Left ventricle myocardium inferior (tissue), 1 donor: ENCODE measurements around the gene INPP5J. TPM values are rescaled to one million over a fixed set of nuclear protein-coding genes. Genes with fewer than 3 reads are reported as not detected.

ENCODE experiments used
- DNase-seq: peaks from one replicate; pipeline ENCODE4 v3.0.0-alpha.2; 2020
- H3K27ac ChIP-seq: fragments of 200-600 bp; replicated peaks from 2 replicates; pipeline ENCODE4 v1.8.0; 2021
- H3K27me3 ChIP-seq: fragments of 200-600 bp; 2 replicates; pipeline ENCODE4 v1.8.0; 2021; ENCODE audit warnings: low read depth
- H3K36me3 ChIP-seq: fragments of 200-600 bp; 2 replicates; pipeline ENCODE4 v1.8.0; 2021
- H3K4me1 ChIP-seq: fragments of 200-600 bp; 2 replicates; pipeline ENCODE4 v1.8.0; 2021
- H3K4me3 ChIP-seq: fragments of 200-600 bp; 2 replicates; pipeline ENCODE4 v1.8.0; 2021; ENCODE audit warnings: mild to moderate bottlenecking, moderate library complexity
- H3K9me3 ChIP-seq: fragments of 200-600 bp; replicated peaks from 2 replicates; pipeline ENCODE4 v1.8.0; 2021
- intact Hi-C: fragments of 100-400 bp; cut with micrococcal nuclease; formaldehyde crosslinking; loops from one replicate; pipeline ENCODE4 v1.11.0; 2022
- total RNA-seq: library from RNA; stranded (reverse); fragmentation: NEBNext Ultra II Directional; extraction: Animal tissue kit (Norgen Biotek cat#: 25700); gene quantifications from one replicate; pipeline ENCODE4 v1.2.1, GENCODE V29; 2021
- TF ChIP-seq, protein P1 (sequence below): fragments of 200-600 bp; IDR thresholded peaks from 2 replicates; pipeline ENCODE4 v1.8.0; 2021; ENCODE audit warnings: antibody characterized with exemption, mild to moderate bottlenecking, borderline replicate concordance
- donor health status: DM: no; HTN: yes; CAD: no; lungs with severe emphysema.

Gene INPP5J
- total RNA-seq, 1 donor from 2014 or later: 20.7 TPM

DNA sequence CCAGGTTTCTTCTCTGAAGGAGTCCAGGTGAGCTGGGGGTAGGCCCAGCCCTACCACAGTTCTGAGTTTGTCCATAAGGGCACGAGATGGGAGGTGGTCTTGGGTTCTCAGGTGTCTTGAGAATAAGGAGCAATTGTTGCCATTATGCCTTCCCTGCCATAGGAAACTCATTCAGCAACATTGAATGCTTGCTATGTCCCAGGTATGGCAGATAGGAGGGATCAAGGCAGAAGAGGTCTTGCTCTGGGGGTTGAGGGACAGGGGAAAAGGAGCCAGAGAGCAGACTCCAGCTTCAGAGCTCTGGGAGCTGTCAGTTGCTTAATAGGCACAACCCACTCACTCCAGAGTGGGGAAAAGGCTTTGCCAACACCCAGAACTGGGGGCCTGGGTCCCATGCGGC is 19.7 kb upstream of the INPP5J start:
- DNase-seq: no peak
- no peak overlapping the region for H3K4me3 ChIP-seq
- TF ChIP-seq, protein P1, sequence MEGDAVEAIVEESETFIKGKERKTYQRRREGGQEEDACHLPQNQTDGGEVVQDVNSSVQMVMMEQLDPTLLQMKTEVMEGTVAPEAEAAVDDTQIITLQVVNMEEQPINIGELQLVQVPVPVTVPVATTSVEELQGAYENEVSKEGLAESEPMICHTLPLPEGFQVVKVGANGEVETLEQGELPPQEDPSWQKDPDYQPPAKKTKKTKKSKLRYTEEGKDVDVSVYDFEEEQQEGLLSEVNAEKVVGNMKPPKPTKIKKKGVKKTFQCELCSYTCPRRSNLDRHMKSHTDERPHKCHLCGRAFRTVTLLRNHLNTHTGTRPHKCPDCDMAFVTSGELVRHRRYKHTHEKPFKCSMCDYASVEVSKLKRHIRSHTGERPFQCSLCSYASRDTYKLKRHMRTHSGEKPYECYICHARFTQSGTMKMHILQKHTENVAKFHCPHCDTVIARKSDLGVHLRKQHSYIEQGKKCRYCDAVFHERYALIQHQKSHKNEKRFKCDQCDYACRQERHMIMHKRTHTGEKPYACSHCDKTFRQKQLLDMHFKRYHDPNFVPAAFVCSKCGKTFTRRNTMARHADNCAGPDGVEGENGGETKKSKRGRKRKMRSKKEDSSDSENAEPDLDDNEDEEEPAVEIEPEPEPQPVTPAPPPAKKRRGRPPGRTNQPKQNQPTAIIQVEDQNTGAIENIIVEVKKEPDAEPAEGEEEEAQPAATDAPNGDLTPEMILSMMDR: no peak
- intact Hi-C loops: no loop called here
- no peaks in the 10 kb centered on the region for H3K9me3 ChIP-seq
- peaks cover 85% of the 10 kb centered on the region for H3K4me1 ChIP-seq
- H3K27me3 ChIP-seq: no peaks in the 10 kb centered on the region
- peak overlapping the region; percentile 69 for H3K27ac ChIP-seq
- H3K36me3 ChIP-seq: peaks cover 74% of the 10 kb centered on the region

DNA sequence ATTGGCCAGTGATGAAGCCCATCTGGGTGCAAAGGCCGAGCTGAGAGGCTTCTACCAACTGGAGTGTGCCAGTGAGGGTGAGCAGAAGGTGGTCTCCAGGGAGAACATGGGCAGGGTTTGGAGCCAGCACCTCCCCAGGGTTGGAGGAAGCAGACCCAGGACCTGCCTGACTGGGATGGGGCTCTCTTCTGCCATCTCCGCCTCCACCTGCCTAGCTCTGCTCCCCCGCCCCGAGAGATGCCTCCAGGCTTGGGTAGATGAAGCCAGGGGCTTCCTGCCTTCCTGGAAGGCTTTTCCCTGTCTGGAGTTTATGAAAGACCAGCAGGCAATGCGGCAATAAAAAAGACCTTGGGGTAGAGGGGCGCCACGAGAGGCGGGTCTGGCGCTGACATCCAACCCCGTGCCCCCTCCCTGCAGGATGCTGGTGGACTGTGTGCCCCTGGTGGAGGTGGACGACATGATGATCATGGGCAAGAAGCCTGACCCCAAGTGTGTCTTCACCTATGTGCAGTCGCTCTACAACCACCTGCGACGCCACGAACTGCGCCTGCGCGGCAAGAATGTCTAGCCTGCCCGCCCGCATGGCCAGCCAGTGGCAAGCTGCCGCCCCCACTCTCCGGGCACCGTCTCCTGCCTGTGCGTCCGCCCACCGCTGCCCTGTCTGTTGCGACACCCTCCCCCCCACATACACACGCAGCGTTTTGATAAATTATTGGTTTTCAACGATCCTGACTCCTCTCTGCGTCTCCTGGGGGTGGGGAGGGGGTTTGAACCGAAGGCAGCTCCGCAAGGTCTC is 18.7 kb upstream of the INPP5J start:
- intact Hi-C loops: no loop called here
- TF ChIP-seq, protein P1: no peak
- Histone ChIP-seq H3K4me1 (peaks cover 79% of the 10 kb centered on the region), H3K27me3 (no peaks in the 10 kb centered on the region), H3K4me3 (no peak overlapping the region), H3K27ac (peak overlapping the region; percentile 95), H3K9me3 (no peaks in the 10 kb centered on the region), H3K36me3 (peaks cover 64% of the 10 kb centered on the region)
- DNase-seq: no peak

DNA sequence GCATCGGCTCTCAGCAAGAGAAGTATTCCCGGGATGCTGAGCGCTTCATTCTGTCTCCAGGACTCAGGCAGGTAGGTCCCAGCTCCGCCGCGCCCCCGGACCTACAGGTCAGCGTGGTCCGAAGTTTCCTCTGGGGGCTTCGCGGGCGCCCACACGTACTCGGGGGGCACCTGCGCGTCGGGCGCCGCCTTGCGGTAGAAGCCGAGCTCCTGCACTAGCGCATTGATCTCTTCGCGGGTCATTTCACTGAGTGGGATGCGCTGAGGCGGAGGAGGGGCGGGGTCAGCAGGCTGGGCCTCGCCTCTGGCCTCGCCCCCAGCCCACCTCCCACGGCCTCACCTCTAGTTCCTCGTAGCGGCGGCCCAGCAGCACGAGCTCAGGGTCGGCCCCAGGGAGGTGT is 17.9 kb upstream of the INPP5J start:
- Histone ChIP-seq H3K4me1 (peaks cover 71% of the 10 kb centered on the region), H3K9me3 (no peaks in the 10 kb centered on the region), H3K27ac (peak overlapping the region; percentile 95), H3K4me3 (no peak overlapping the region), H3K27me3 (no peaks in the 10 kb centered on the region), H3K36me3 (peaks cover 56% of the 10 kb centered on the region)
- TF ChIP-seq, protein P1: peak; percentile 49
- intact Hi-C loops: no loop called here
- DNase-seq: no peak

DNA sequence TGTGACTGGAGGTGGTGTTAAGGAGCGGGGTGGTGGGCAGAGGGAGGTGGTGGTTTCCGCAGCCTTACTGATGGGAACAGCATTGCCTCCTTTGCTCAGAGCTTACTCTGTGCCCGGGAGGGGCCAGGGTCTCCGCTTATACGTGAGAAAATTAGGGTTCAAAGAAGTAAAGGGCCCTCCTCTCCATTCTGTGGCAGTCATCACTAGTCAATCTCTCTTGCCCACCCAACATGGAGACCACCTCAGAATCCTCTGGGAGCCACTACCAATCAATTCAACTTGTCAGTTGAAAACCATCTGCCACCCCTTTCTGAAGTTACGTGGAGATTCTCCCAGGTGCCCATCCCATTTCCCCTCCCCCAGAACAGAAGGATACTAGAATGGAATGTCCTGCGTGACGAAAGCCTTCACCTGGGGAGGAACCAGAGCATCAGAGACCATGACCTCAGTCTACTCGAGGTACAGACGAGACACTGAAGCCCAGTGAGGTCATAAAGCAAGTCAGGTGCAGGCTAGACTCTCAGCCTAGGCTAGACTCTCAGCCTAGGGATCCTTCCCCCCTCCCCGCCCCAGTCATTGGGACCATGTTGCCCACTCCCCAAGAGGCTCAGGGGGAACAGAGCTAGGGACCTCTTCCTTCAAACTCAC is 17.4 kb upstream of the INPP5J start:
- Histone ChIP-seq H3K4me1 (peaks cover 66% of the 10 kb centered on the region), H3K27ac (peak overlapping the region; percentile 95), H3K27me3 (no peaks in the 10 kb centered on the region), H3K9me3 (no peaks in the 10 kb centered on the region), H3K4me3 (peak overlapping the region; percentile 85), H3K36me3 (peaks cover 51% of the 10 kb centered on the region)
- TF ChIP-seq, protein P1: no peak
- DNase-seq: no peak
- intact Hi-C loops: no loop called here

DNA sequence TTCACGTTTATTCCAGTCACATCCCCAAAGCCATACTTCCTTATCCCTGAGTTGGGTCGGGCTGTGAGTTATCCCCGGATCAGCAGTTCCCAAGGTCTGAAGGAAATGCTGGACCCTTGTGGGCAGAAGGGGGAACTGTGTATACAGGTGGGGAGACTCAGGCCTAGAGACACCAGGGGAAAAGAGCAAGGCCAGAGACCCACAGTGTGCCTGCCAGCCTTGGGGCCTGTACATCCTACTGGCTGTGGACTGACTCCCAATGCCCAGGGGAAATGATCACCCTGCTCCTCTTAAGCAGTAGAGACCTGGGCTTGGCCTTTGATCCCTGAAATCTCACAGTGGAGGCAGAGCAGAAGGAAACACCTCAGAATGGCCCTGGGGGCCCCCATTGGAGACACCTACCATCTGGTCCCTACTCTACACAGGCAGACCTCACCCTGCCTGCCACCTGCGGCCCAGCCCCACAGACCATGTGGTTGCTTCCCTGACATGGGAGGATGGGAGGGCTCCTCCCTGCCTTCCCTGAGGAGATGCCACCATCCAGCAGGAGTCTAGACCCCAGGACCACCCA is 16.7 kb upstream of the INPP5J start:
- Histone ChIP-seq H3K4me3 (peak overlapping the region; percentile 85), H3K36me3 (peaks cover 44% of the 10 kb centered on the region), H3K27ac (peak overlapping the region; percentile 95), H3K9me3 (no peaks in the 10 kb centered on the region), H3K4me1 (peaks cover 61% of the 10 kb centered on the region), H3K27me3 (no peaks in the 10 kb centered on the region)
- no peak for DNase-seq
- TF ChIP-seq, protein P1: peak; percentile 8
- intact Hi-C loops: no loop called here
